ENCODE measurements around the gene SCFD2. TPM values are rescaled to one million over a fixed set of nuclear protein-coding genes. Genes with fewer than 3 reads are reported as not detected.
"Not testable (repeated sequence)": the region's sequence is repeated elsewhere in the genome, so short reads cannot be mapped to it uniquely, and the experiment has no call there.

Gene SCFD2
- total RNA-seq, 2 experiments from 2014 or later = 23.0 to 24.5 TPM

DNA sequence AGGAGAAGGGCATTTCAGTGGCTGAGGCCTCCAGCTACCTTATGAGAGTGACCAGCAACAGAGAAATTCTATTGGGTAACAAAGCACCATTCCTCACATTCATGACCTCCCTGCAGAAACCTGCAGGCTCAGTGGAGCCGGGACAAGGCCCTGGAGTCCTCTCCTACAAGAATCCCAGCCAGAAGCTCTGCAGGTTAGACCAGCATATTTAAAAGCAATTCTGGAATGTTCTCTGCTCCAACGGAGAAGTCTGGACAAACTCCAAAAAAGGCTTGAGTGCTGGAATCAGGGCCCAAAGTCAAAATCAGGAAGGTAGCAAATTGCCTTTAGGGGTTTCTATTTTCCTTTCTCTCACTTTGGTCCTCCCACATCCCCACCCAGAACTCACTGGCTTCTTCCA is 202.9 kb downstream of the SCFD2 start:
- ChIA-PET CTCF (no interaction called here), POLR2A (no interaction called here)
- DNase-seq = no peak
- Mint-ChIP-seq H3K4me3 (no peak overlapping the region), H3K27me3 (no peaks in the 10 kb centered on the region), H3K36me3 (ENCODE audit: low read depth) (peaks cover 10% of the 10 kb centered on the region), H3K9me3 (peaks cover 6% of the 10 kb centered on the region), H3K27ac (no peak overlapping the region), H3K4me1 (no peaks in the 10 kb centered on the region)

- Mint-ChIP-seq H3K9me3 (peaks cover 6% of the 10 kb centered on the region), H3K27me3 (no peaks in the 10 kb centered on the region), H3K4me1 (no peaks in the 10 kb centered on the region), H3K36me3 (ENCODE audit: low read depth) (peaks cover 10% of the 10 kb centered on the region), H3K27ac (no peak overlapping the region), H3K4me3 (no peak overlapping the region)
- ChIA-PET CTCF (no interaction called here), POLR2A (no interaction called here)
- no peak for DNase-seq
Measured at GRCh38 chr4:53161787-53162433, 204.0 kb downstream of the SCFD2 start.

DNA sequence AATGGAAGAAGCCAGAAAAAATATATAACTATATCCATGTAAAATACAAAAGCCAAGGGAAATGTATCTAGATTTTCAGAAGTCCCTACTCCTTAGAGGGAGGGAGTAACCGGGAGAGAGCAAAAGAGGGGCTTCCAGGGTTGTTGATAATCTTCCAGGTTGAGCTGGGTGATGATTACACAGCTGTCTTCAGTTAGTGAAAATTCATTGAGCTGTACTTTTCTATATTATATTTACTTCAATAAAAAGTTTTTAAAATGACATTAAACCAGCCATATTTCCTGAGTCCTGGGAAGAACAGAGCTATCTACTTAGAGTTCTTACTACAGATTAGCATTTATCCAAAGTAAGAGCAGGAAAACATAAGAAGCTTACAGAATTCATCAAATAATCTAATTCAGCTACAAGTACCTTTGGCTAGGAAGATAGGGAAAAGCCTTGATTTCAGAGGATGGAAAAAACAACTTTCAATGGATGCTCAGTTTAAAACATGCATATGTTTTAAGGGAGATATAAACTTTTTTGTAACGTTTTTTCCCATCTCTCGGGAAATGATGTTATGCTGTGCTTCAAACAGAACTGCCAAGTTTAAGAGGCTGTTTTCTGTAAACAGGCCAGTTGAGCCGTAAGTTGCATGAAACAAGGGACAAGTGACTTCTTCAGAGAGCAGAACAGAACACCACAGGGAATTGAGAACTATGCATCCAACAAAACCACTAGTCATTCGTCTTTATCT is 204.6 kb downstream of the SCFD2 start:
- Mint-ChIP-seq H3K27ac (no peak overlapping the region), H3K4me1 (no peaks in the 10 kb centered on the region), H3K9me3 (peaks cover 6% of the 10 kb centered on the region), H3K36me3 (ENCODE audit: low read depth) (peaks cover 10% of the 10 kb centered on the region), H3K4me3 (no peak overlapping the region), H3K27me3 (no peaks in the 10 kb centered on the region)
- POLR2A ChIA-PET = no interaction called here
- CTCF ChIA-PET = no interaction called here
- DNase-seq = no peak

DNA sequence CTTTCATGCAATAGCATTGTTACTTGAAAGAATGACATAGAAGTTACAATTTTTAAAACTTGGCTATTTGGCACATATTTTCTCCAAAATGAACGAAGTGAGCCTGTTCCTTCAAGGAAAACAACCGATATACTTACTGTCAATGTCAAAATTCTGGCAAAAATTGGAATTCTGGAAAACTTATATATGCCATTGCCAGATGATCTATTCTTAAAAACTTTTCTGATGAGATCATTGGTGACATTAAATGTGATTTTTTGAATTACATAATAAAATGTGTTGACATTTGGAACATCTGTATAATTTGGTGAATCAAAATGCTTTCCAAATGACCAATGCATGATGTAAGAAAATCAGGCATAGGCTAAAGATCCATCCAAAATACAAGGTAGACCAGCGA is 209.0 kb downstream of the SCFD2 start:
- no peak for DNase-seq
- Mint-ChIP-seq H3K9me3 (peaks cover 15% of the 10 kb centered on the region), H3K4me3 (no peak overlapping the region), H3K27me3 (no peaks in the 10 kb centered on the region), H3K4me1 (no peaks in the 10 kb centered on the region), H3K27ac (no peak overlapping the region), H3K36me3 (ENCODE audit: low read depth) (peaks cover 20% of the 10 kb centered on the region)
- POLR2A ChIA-PET = no interaction called here
- CTCF ChIA-PET = no interaction called here

- peaks cover 13% of the 10 kb centered on the region for H3K9me3 Mint-ChIP-seq
- no peak overlapping the region for H3K4me3 Mint-ChIP-seq
- no peaks in the 10 kb centered on the region for H3K27me3 Mint-ChIP-seq
- no peaks in the 10 kb centered on the region for H3K4me1 Mint-ChIP-seq
- DNase-seq = no peak
- POLR2A ChIA-PET = no interaction called here
- no peak overlapping the region for H3K27ac Mint-ChIP-seq
- CTCF ChIA-PET = interaction anchor here (0.7 kb wide), 1 partner anchor 19 kb away, joined by 3 read pairs; no protein-coding TSS in a partner anchor
- peaks cover 15% of the 10 kb centered on the region for H3K36me3 Mint-ChIP-seq (ENCODE audit: low read depth)
Measured at GRCh38 chr4:53152467-53152866, 213.4 kb downstream of the SCFD2 start.

GRCh38 chr4:53151489-53151788 is 214.4 kb downstream of the SCFD2 start:
- Mint-ChIP-seq H3K4me1 (no peaks in the 10 kb centered on the region), H3K27me3 (no peaks in the 10 kb centered on the region), H3K36me3 (ENCODE audit: low read depth) (peaks cover 15% of the 10 kb centered on the region), H3K27ac (no peak overlapping the region), H3K9me3 (peaks cover 13% of the 10 kb centered on the region), H3K4me3 (no peak overlapping the region)
- POLR2A ChIA-PET = no interaction called here
- DNase-seq = no peak
- CTCF ChIA-PET = no interaction called here

DNA sequence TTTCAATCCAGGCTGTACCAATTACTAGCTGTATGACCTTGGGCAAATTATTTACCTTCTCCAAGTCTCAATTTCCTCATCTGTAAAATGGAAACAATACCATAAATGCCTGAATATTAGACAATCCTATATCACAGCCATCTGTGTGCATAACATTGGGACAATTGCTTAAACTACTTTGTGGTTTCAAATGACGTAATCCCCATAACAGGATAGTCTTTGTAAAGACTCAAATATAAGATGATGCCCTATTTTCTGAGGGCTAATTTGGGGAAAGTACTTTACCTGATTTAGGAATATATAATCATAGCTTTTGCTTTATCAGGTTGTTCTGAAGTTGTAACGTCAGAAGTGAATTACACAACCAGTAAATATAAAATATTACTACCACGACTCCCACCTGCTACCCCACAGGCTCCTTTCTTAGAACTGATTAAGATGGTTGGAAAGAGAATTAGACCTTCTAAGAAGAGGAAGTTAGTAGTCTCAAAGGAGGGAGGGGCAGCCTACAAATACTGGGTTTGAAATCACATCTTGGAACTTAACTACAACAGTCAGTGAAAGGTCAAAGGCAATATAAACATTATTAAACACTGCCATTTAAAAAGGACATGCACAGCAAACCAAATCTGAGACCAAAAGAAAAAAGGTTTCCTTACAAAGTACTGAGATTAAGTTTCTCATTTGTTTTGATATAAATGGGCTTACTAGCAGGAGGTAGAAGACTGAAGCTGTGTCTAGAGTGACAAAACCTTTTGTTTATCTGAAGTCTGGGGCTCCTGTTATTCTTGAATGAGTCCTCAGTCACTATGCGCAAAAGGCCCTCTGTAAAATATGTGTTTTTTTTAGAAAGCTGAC is 215.0 kb downstream of the SCFD2 start:
- H3K36me3 Mint-ChIP-seq (ENCODE audit: low read depth) = peaks cover 15% of the 10 kb centered on the region
- H3K4me3 Mint-ChIP-seq = no peak overlapping the region
- peaks cover 13% of the 10 kb centered on the region for H3K9me3 Mint-ChIP-seq
- no peaks in the 10 kb centered on the region for H3K27me3 Mint-ChIP-seq
- ChIA-PET CTCF (no interaction called here), POLR2A (no interaction called here)
- DNase-seq = no peak
- H3K4me1 Mint-ChIP-seq = no peaks in the 10 kb centered on the region
- H3K27ac Mint-ChIP-seq = no peak overlapping the region

- ChIA-PET CTCF (interaction anchor here (0.6 kb wide), 1 partner anchor 448 kb away, joined by 3 read pairs; no protein-coding TSS in a partner anchor), POLR2A (no interaction called here)
- H3K9me3 Mint-ChIP-seq = peaks cover 3% of the 10 kb centered on the region
- H3K4me1 Mint-ChIP-seq = no peaks in the 10 kb centered on the region
- no peak overlapping the region for H3K27ac Mint-ChIP-seq
- H3K36me3 Mint-ChIP-seq (ENCODE audit: low read depth) = peaks cover 16% of the 10 kb centered on the region
- no peak for DNase-seq
- H3K4me3 Mint-ChIP-seq = no peak overlapping the region
- no peaks in the 10 kb centered on the region for H3K27me3 Mint-ChIP-seq
Measured at GRCh38 chr4:53147711-53148110, 218.2 kb downstream of the SCFD2 start.

DNA sequence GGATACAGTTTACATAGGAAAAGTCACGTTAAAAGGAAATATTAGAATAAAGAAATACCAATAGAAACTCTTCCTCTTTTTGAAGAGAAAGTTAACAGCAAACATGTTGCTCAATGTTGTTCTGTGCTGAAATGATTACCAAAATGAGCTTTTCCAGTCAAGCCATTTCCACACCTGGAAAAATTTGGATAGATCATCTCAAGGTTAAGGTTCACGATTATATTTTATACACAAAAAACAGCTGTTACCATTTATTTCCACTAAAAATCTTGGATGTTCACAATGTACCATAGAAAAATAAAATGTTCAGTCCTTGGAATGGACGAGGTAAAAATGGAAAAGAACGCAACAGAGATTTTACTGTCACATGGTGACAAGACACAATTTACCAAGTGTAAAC is 218.7 kb downstream of the SCFD2 start:
- no peaks in the 10 kb centered on the region for H3K4me1 Mint-ChIP-seq
- no peak for DNase-seq
- ChIA-PET POLR2A (no interaction called here), CTCF (no interaction called here)
- no peaks in the 10 kb centered on the region for H3K9me3 Mint-ChIP-seq
- no peak overlapping the region for H3K27ac Mint-ChIP-seq
- H3K27me3 Mint-ChIP-seq = no peaks in the 10 kb centered on the region
- no peak overlapping the region for H3K4me3 Mint-ChIP-seq
- peaks cover 16% of the 10 kb centered on the region for H3K36me3 Mint-ChIP-seq (ENCODE audit: low read depth)

- no peaks in the 10 kb centered on the region for H3K27me3 Mint-ChIP-seq
- H3K4me1 Mint-ChIP-seq = peaks cover 8% of the 10 kb centered on the region
- POLR2A ChIA-PET = no interaction called here
- CTCF ChIA-PET = no interaction called here
- no peak for DNase-seq
- H3K36me3 Mint-ChIP-seq (ENCODE audit: low read depth) = peaks cover 29% of the 10 kb centered on the region
- H3K9me3 Mint-ChIP-seq = peaks cover 3% of the 10 kb centered on the region
- H3K27ac Mint-ChIP-seq = no peak overlapping the region
- no peak overlapping the region for H3K4me3 Mint-ChIP-seq
Measured at GRCh38 chr4:53141308-53141707, 224.6 kb downstream of the SCFD2 start.

DNA sequence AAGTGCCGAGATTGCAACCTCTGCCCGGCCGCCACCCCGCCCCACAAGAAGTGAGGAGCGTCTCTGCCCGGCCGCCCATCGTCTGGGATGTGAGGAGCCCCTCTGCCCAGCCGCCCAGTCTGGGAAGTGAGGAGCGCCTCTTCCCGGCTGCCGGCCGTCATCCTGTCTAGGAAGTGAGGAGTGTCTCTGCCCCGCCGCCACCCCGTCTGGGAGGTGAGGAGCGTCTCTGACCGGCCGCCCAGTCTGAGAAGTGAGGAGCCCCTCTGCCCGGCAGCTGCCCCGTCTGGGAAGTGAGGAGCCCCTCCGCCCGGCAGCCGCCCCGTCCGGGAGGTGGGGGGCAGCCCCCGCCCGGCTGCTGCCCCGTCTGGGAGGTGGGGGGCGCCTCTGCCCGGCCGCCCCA is 226.6 kb downstream of the SCFD2 start:
- H3K4me3 Mint-ChIP-seq, POLR2A ChIA-PET, DNase-seq, H3K27me3 Mint-ChIP-seq, H3K9me3 Mint-ChIP-seq, CTCF ChIA-PET, H3K27ac Mint-ChIP-seq, H3K4me1 Mint-ChIP-seq: not testable (repeated sequence)
- H3K36me3 Mint-ChIP-seq (ENCODE audit: low read depth) = peaks cover 20% of the 10 kb centered on the region

- Mint-ChIP-seq H3K9me3 (peaks cover 11% of the 10 kb centered on the region), H3K27ac (no peak overlapping the region)
Measured at GRCh38 chr4:53137468-53137867, 228.4 kb downstream of the SCFD2 start.

GRCh38 chr4:53136954-53137353 is 228.9 kb downstream of the SCFD2 start:
- Mint-ChIP-seq H3K9me3 (peaks cover 11% of the 10 kb centered on the region), H3K4me3 (no peak overlapping the region), H3K4me1 (peaks cover 11% of the 10 kb centered on the region), H3K36me3 (ENCODE audit: low read depth) (peaks cover 20% of the 10 kb centered on the region), H3K27ac (no peak overlapping the region), H3K27me3 (no peaks in the 10 kb centered on the region)
- CTCF ChIA-PET = no interaction called here
- POLR2A ChIA-PET = no interaction called here
- no peak for DNase-seq

More at GRCh38 chr4:53137468-53137867, 228.4 kb downstream of the SCFD2 start:
- Mint-ChIP-seq H3K4me3 (no peak overlapping the region), H3K36me3 (ENCODE audit: low read depth) (peaks cover 22% of the 10 kb centered on the region), H3K27me3 (no peaks in the 10 kb centered on the region), H3K4me1 (peaks cover 11% of the 10 kb centered on the region)
- DNase-seq = no peak
- ChIA-PET POLR2A (no interaction called here), CTCF (no interaction called here)
